LNCaP clone FGC (cell line): ENCODE measurements around the gene ZP3.
A peak's percentile ranks its signal among the peaks of the same experiment; 100 is the strongest.
"Not testable (repeated sequence)": the region's sequence is repeated elsewhere in the genome, so short reads cannot be mapped to it uniquely, and the experiment has no call there.

ENCODE experiments used
- DNase-seq: peaks from one replicate; pipeline ENCODE4 v3.0.0-alpha.2; 2011; ENCODE audit warnings: low read depth
- H3K4me3 ChIP-seq: 2 replicates; pipeline ENCODE4 v1.5.1; 2011; ENCODE audit warnings: mild to moderate bottlenecking, low read depth, low read length, control low read depth
- TF ChIP-seq, protein P1 (sequence below): IDR thresholded peaks from 2 replicates; pipeline ENCODE4 v1.5.1; 2012; ENCODE audit warnings: mild to moderate bottlenecking; ENCODE audit not compliant: control insufficient read depth, insufficient read depth; ENCODE audit errors: extremely low read depth

The ZP3 gene

GRCh38 chr7:76386691-76387260, 38.0 kb upstream of the ZP3 start:
- H3K4me3 ChIP-seq: no peak overlapping the region
- TF ChIP-seq, protein P1, sequence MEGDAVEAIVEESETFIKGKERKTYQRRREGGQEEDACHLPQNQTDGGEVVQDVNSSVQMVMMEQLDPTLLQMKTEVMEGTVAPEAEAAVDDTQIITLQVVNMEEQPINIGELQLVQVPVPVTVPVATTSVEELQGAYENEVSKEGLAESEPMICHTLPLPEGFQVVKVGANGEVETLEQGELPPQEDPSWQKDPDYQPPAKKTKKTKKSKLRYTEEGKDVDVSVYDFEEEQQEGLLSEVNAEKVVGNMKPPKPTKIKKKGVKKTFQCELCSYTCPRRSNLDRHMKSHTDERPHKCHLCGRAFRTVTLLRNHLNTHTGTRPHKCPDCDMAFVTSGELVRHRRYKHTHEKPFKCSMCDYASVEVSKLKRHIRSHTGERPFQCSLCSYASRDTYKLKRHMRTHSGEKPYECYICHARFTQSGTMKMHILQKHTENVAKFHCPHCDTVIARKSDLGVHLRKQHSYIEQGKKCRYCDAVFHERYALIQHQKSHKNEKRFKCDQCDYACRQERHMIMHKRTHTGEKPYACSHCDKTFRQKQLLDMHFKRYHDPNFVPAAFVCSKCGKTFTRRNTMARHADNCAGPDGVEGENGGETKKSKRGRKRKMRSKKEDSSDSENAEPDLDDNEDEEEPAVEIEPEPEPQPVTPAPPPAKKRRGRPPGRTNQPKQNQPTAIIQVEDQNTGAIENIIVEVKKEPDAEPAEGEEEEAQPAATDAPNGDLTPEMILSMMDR: no peak
- DNase-seq: no peak

GRCh38 chr7:76387789-76388188, 37.0 kb upstream of the ZP3 start:
- H3K4me3 ChIP-seq, DNase-seq: not testable (repeated sequence)

GRCh38 chr7:76390092-76390491, 34.7 kb upstream of the ZP3 start:
- TF ChIP-seq, protein P1: no peak
- H3K4me3 ChIP-seq: no peak overlapping the region
- no peak for DNase-seq

DNA sequence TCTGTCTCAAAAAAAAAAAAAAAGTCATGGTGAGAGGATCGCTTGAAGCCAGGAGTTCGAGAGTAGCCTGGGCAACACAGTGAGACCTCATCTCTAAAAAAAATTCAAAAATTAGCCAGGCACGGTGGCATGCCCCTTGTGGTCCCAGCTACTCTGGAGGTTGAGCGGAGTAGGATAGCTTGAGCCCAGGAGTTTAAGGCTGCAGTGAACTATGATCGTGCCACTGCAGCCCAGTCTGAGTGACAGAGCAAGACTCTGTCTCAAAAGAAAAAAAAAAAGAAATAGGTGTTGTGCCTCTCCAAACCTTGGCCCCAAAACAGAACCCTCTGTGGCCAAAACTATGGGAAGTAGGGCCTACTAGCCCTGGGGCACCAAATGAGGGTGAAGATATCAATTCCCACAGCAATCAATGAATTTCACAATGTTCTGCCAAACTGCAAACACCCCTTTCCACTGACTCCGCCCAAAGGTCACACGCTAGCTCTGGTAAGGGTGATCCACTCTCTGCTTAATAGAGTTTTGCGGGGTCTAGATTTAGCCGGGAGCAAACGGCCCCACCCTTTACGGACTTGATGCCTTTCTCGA, 32.1 kb upstream of the ZP3 start:
- no peak for DNase-seq
- peak overlapping the region; percentile 43 for H3K4me3 ChIP-seq
- TF ChIP-seq, protein P1: no peak

DNA sequence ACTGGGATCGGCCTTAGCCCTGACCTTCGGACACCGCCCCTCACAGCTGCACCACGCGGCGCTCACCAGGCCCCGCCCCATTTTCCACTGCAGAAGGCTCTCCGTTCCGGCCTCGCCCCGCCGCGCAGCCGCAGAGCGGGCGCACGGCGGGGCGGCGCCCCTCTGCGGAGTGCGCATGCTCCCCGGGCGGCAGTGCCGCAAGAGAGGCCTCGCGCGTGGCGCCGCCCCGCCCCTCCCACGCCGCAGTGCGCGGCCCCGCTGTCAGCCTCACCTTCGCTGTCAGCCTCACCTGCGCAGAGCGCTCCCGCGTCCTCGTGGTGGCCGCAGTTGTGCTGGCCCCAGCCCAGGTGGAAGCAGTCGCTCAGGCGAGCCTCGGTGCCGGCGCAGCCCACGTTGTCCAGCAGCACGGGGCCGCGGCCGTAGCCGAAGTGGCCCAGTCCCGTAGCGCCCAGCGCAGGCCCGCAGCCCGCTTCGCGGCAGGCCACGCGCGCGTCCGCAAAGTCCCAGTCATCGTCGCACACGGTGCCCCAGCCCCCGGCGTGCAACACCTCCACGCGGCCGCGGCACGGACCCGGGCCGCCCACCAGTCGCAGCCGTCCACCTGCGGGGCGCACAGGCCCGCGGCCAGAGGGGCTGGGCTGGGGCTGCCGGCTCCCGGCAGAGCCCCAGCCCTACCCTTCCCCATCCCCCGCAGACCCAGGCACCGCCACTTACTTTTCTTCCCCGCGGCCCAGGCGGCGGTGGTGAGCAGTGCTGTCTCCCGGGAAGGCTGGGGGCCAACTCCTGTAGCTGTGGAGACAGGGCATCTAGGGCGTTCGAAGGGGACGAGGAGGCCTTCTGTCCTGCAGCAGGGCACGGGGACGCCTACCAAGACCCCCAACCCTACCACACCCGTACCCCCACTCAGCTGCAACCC, 31.4 kb upstream of the ZP3 start:
- H3K4me3 ChIP-seq: peak overlapping the region; percentile 60
- TF ChIP-seq, protein P1: no peak
- DNase-seq: peak; percentile 50

DNA sequence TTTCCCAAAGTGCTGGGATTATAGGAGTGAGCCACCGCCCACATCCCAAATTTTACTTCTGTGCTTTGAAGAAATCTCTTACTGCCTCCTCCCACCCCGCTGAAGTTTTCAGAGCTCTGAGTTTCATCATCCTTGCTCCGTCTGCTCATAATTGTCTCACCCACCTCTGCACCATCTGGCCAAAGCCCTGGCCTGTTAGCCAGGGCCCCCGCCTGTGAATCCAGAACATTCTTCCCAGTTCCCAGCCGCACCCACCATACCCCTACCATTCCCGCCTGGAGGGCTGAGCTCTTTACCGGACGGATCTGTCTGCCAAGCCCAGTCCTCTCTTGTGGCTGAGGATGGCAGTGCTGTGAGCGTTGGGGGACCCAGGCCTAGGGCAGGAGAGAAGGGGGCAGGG, 29.8 kb upstream of the ZP3 start:
- no peak overlapping the region for H3K4me3 ChIP-seq
- no peak for DNase-seq
- TF ChIP-seq, protein P1: no peak

DNA sequence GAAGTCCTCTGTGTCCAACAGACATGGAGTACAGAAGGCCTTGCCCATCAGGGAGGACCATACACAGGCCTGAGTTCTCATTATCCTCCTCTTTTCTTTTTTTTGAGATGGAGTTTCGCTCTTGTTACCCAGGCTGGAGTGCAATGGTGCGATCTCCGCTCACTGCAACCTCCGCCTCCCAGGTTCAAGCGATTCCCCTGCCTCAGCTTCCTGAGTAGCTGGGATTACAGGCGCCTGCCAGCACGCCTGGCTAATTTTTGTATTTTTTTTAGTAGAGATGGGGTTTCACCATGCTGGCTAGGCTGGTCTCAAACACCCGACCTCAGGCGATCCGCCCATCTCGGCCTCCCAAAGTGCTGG, 29.2 kb upstream of the ZP3 start:
- not testable (repeated sequence) for DNase-seq, H3K4me3 ChIP-seq
